ENCODE measurements around the gene SART3. TPM values are rescaled to one million over a fixed set of nuclear protein-coding genes. Genes with fewer than 3 reads are reported as not detected.

Gene SART3
- total RNA-seq, 6 experiments from 2014 or later: 33.8 to 36.3 (median 34.8) TPM

DNA sequence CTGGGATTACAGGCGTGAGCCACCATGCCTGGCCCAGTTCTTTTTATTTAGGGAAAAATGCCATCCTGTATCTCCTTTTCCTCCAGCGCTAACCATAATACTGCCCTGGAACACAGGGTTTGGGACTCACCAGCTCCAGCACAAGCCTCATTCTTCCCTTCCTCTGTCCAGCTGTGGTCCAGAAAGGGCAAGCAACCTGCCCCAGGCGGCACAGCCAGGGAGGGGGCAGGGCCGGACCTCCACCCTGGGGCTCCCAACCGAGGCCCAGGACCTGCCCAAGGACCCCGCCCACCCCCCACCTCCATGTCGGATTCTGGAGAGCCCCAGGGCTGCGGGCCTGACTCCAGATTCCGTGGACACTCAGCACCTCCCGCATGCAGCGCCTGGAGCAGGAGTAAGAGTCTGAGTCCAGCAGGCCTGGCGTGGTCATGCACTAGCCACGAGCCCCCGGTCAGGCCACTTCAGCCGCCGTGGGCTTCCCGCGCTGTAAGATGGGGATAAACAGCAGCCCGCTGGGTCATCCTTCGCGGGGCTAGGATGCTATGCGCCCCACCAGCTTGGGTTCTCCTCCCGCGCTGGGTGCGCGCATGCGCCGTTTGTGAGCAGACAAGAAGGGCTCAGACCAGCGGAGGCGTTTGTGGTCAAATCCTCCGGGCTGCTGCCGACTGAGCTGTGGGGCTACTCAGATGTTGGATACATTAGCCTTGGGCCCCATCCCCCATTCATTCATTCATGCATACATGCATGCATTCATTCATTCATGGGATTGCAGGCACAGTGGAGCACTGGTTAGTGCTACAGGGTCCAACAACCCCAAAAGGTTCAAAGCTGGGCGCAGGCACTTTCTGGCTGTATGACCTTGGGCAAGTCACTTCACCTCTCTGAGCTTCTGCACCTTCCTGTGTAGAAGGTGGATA is 20.6 kb upstream of the SART3 start:
- H3K4me1 Mint-ChIP-seq (ENCODE audit: low read depth): peaks cover 20% of the 10 kb centered on the region
- H3K27me3 Mint-ChIP-seq (ENCODE audit: insufficient read depth): peaks cover 3% of the 10 kb centered on the region
- no peaks in the 10 kb centered on the region for H3K9me3 Mint-ChIP-seq
- no peak overlapping the region for H3K4me3 Mint-ChIP-seq
- TF ChIP-seq CTCF (IDR thresholded peaks at IDR 0.05): no peak
- H3K27ac Mint-ChIP-seq: no peak overlapping the region
- DNase-seq: no peak
- H3K36me3 Mint-ChIP-seq (ENCODE audit: low read depth): no peaks in the 10 kb centered on the region

- Mint-ChIP-seq H3K27me3 (ENCODE audit: insufficient read depth) (peaks cover 3% of the 10 kb centered on the region), H3K36me3 (ENCODE audit: low read depth) (no peaks in the 10 kb centered on the region), H3K4me3 (no peak overlapping the region), H3K9me3 (no peaks in the 10 kb centered on the region), H3K4me1 (ENCODE audit: low read depth) (peaks cover 26% of the 10 kb centered on the region), H3K27ac (no peak overlapping the region)
- DNase-seq: no peak
- TF ChIP-seq CTCF (IDR thresholded peaks at IDR 0.05): no peak
Measured at GRCh38 chr12:108580531-108580930, 19.6 kb upstream of the SART3 start.

DNA sequence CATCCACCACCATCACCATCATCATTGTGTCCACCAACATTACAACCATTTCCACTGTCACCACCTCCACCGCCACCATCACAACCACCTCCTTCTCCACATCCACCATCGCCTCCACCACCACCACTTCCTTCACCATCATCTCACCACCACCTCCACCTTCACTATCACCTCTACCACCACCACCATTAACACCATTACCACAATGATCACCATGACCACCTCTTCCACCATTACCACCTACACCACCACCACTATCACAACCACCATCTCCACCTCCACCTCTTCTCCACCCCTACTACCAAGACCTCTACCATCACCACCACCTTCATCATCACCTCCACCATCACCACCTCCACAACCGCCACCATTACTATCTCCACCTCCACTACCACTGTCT is 17.8 kb upstream of the SART3 start:
- H3K36me3 Mint-ChIP-seq (ENCODE audit: low read depth): no peaks in the 10 kb centered on the region
- DNase-seq: no peak
- no peak overlapping the region for H3K4me3 Mint-ChIP-seq
- no peaks in the 10 kb centered on the region for H3K9me3 Mint-ChIP-seq
- peak overlapping the region; percentile 48 for H3K27ac Mint-ChIP-seq
- peaks cover 26% of the 10 kb centered on the region for H3K4me1 Mint-ChIP-seq (ENCODE audit: low read depth)
- no peak for TF ChIP-seq CTCF (IDR thresholded peaks at IDR 0.05)
- H3K27me3 Mint-ChIP-seq (ENCODE audit: insufficient read depth): no peaks in the 10 kb centered on the region

- Mint-ChIP-seq H3K27ac (no peak overlapping the region), H3K4me1 (ENCODE audit: low read depth) (peaks cover 26% of the 10 kb centered on the region), H3K9me3 (no peaks in the 10 kb centered on the region), H3K36me3 (ENCODE audit: low read depth) (no peaks in the 10 kb centered on the region), H3K27me3 (ENCODE audit: insufficient read depth) (no peaks in the 10 kb centered on the region), H3K4me3 (no peak overlapping the region)
- no peak for DNase-seq
- TF ChIP-seq CTCF (IDR thresholded peaks at IDR 0.05): no peak
Measured at GRCh38 chr12:108578264-108578663, 17.3 kb upstream of the SART3 start.

- Mint-ChIP-seq H3K27me3 (ENCODE audit: insufficient read depth) (peaks cover 3% of the 10 kb centered on the region; the same call in 1 of the 2 replicates), H3K4me1 (ENCODE audit: low read depth) (peaks cover 26% of the 10 kb centered on the region), H3K9me3 (no peaks in the 10 kb centered on the region), H3K36me3 (ENCODE audit: low read depth) (no peaks in the 10 kb centered on the region), H3K27ac (no peak overlapping the region), H3K4me3 (no peak overlapping the region)
- no peak for DNase-seq
- TF ChIP-seq CTCF (IDR thresholded peaks at IDR 0.05): no peak
Measured at GRCh38 chr12:108577458-108577857, 16.5 kb upstream of the SART3 start.
